ENCODE results near the gene TAF15. TPM values are rescaled to one million over a fixed set of nuclear protein-coding genes. Genes with fewer than 3 reads are reported as not detected.

TAF15 gene
- total RNA-seq, 4 donors from 2014 or later: 52.0 to 149 (median 58.8) TPM

DNA sequence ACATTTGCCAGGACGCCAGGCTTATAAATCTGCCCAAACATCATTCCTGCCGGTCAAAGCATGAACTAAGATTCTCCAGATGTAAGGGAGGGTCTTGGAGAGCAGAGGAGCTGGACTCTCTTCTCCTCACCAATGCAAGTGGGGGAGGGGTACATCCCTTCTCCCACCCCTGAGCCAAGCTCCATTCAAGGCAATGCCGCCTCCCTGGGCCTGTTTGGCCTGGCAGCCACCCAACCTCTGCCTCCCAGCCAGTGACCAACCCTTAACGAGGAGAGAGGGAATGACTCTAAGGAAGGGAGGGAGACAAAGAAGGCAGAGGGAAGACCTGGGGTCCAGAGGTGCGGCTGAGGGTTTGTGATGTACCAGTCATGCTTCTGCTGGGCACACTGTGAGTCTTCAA is 34.8 kb upstream of the TAF15 start:
- WGBS: 50% methylated on average over 5 of the region's 5 CpGs
- Histone ChIP-seq H3K9me3 (no peaks in the 10 kb centered on the region), H3K4me3 (no peak overlapping the region), H3K27ac (no peak overlapping the region), H3K36me3 (peaks cover 4% of the 10 kb centered on the region), H3K4me1 (peaks cover 11% of the 10 kb centered on the region), H3K27me3 (no peaks in the 10 kb centered on the region)
- TF ChIP-seq POLR2AphosphoS5 (IDR thresholded peaks at IDR 0.05) (no peak), POLR2A (IDR thresholded peaks at IDR 0.05) (no peak), EP300 (IDR thresholded peaks at IDR 0.05) (no peak)
- TF ChIP-seq, protein P1, sequence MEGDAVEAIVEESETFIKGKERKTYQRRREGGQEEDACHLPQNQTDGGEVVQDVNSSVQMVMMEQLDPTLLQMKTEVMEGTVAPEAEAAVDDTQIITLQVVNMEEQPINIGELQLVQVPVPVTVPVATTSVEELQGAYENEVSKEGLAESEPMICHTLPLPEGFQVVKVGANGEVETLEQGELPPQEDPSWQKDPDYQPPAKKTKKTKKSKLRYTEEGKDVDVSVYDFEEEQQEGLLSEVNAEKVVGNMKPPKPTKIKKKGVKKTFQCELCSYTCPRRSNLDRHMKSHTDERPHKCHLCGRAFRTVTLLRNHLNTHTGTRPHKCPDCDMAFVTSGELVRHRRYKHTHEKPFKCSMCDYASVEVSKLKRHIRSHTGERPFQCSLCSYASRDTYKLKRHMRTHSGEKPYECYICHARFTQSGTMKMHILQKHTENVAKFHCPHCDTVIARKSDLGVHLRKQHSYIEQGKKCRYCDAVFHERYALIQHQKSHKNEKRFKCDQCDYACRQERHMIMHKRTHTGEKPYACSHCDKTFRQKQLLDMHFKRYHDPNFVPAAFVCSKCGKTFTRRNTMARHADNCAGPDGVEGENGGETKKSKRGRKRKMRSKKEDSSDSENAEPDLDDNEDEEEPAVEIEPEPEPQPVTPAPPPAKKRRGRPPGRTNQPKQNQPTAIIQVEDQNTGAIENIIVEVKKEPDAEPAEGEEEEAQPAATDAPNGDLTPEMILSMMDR (IDR thresholded peaks at IDR 0.05): no peak
- DNase-seq (ENCODE audit: low spot score in 2 of 2): no peak

DNA sequence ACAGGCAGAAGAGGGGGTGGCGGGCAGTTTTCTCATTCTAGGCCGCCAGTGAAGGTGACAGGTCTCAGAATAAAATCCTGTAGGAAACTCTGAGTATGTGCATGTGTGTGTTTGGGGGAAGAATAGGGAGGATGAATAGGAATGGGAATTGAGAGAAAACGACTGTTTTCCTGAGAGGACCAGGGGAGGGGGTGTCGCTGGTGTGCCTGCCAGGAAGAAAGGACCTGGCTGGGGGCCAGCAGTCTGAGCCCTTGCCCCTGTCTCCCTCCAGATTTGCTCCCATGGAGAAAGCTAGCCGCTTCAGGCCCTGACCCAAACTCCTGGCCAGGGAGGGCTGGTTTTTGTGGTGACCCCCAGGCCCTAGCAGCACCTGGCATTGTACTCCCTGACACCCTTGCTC is 34.2 kb upstream of the TAF15 start:
- Histone ChIP-seq H3K4me1 (peaks cover 11% of the 10 kb centered on the region), H3K27me3 (no peaks in the 10 kb centered on the region), H3K4me3 (no peak overlapping the region), H3K9me3 (no peaks in the 10 kb centered on the region), H3K36me3 (peaks cover 4% of the 10 kb centered on the region), H3K27ac (no peak overlapping the region)
- WGBS: 73% methylated on average over 5 of the region's 5 CpGs
- no peak for DNase-seq (ENCODE audit: low spot score in 2 of 2)
- TF ChIP-seq EP300 (IDR thresholded peaks at IDR 0.05) (no peak), POLR2A (IDR thresholded peaks at IDR 0.05) (no peak), POLR2AphosphoS5 (IDR thresholded peaks at IDR 0.05) (no peak)
- TF ChIP-seq, protein P1 (IDR thresholded peaks at IDR 0.05): no peak

DNA sequence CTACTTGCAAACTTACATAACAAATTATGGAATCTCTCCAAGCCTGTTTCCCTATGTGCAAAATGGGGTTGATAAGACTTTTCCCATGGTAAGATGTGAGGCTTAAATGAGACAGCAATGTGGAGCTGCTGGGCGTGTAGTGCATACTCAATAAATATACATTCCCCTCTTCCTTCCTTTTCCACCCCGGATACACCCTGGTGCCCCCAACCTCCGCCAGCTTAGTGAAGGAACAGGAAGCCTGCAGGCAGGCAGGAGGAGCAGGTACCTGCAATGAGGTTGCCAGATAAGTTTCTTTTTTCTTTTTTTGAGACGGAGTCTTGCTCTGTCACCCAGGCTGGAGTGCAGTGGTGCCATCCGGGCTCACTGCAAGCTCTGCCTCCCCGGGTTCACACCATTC is 33.7 kb upstream of the TAF15 start:
- Histone ChIP-seq H3K9me3 (no peaks in the 10 kb centered on the region), H3K36me3 (peaks cover 4% of the 10 kb centered on the region), H3K4me3 (no peak overlapping the region), H3K27me3 (no peaks in the 10 kb centered on the region), H3K27ac (no peak overlapping the region), H3K4me1 (peaks cover 11% of the 10 kb centered on the region)
- TF ChIP-seq, protein P1 (IDR thresholded peaks at IDR 0.05): no peak
- TF ChIP-seq POLR2AphosphoS5 (IDR thresholded peaks at IDR 0.05): no peak
- no peak for TF ChIP-seq POLR2A (IDR thresholded peaks at IDR 0.05)
- no peak for TF ChIP-seq EP300 (IDR thresholded peaks at IDR 0.05)
- DNase-seq (ENCODE audit: low spot score in 2 of 2): no peak
- 54% methylated on average over 6 of the region's 6 CpGs for WGBS

DNA sequence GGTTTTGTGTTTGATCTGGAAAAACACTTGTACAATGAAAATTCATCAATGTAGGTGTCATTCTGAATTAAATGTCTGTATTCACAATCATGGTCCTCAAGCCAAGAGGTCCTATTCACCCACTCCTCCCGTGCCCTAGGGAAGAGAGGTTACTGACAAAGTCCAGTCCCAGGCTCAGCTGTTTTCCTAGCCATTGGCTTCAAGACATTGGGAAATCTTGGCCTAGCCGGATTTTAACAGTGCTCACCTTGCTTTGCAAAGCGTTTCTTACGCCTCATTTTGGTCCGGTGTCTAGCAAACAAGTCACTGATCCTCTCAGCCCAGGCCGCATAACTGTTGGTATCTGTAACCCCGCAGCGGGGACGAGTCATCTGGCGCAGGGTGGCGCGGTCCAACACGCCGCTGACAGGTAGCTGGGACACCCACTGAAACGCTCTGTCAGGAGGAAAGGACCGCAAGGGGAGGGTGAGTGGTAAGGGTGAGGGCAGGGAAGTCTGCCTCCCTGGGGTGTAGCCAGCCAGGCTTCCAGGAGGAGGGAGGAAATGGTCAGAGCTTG is 30.6 kb upstream of the TAF15 start:
- H3K27me3 ChIP-seq: no peaks in the 10 kb centered on the region
- H3K4me1 ChIP-seq: peaks cover 21% of the 10 kb centered on the region
- no peak overlapping the region for H3K27ac ChIP-seq
- DNase-seq (ENCODE audit: low spot score in 2 of 2): no peak
- H3K9me3 ChIP-seq: no peaks in the 10 kb centered on the region
- no peak overlapping the region for H3K4me3 ChIP-seq
- 89% methylated on average over 16 of the region's 16 CpGs for WGBS
- TF ChIP-seq POLR2AphosphoS5 (IDR thresholded peaks at IDR 0.05): no peak
- no peak for TF ChIP-seq POLR2A (IDR thresholded peaks at IDR 0.05)
- TF ChIP-seq, protein P1 (IDR thresholded peaks at IDR 0.05): no peak
- TF ChIP-seq EP300 (IDR thresholded peaks at IDR 0.05): no peak
- H3K36me3 ChIP-seq: peaks cover 4% of the 10 kb centered on the region

DNA sequence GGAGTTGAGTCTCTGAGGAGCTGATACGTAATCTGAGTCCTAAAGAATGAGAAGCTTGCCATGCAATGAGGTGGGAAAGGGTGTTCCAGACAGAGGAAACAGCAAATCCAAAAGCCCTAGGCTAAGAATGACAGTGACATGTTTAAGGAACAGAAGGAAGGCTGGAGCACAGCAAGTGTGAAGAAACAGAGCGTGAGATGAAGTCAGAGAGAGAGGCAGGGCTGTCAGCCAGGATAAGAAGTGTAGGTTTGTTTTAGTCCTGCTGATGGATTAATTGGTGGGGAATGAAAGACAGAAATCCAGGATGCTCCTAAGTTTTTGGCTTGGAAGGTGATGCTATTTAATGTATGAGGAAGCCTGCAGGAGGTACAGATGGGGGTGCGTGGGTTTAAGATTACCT is 28.3 kb upstream of the TAF15 start:
- peaks cover 33% of the 10 kb centered on the region for H3K4me1 ChIP-seq
- DNase-seq (ENCODE audit: low spot score in 2 of 2): no peak
- H3K4me3 ChIP-seq: no peak overlapping the region
- H3K27me3 ChIP-seq: no peaks in the 10 kb centered on the region
- no peak overlapping the region for H3K27ac ChIP-seq
- H3K9me3 ChIP-seq: no peaks in the 10 kb centered on the region
- TF ChIP-seq, protein P1 (IDR thresholded peaks at IDR 0.05): no peak
- TF ChIP-seq POLR2A (IDR thresholded peaks at IDR 0.05) (no peak), EP300 (IDR thresholded peaks at IDR 0.05) (no peak), POLR2AphosphoS5 (IDR thresholded peaks at IDR 0.05) (no peak)
- WGBS: 66% methylated on average over 3 of the region's 3 CpGs
- peaks cover 4% of the 10 kb centered on the region for H3K36me3 ChIP-seq
